GM20000 (cell line): ENCODE results near the gene NSMF.

ENCODE experiments used
- DNase-seq: peaks from one replicate; pipeline ENCODE4 v3.0.0; 2012; ENCODE audit warnings: low spot score
- CTCF ChIP-seq: IDR thresholded peaks from 2 replicates; pipeline ENCODE4 v1.5.1; 2012; ENCODE audit warnings: mild to moderate bottlenecking, control low read depth; ENCODE audit errors: extremely low read depth, missing control alignments

The NSMF gene

GRCh38 chr9:137496601-137497375 is 37.7 kb upstream of the NSMF start:
- no peak for DNase-seq
- TF ChIP-seq CTCF = no peak

- no peak for TF ChIP-seq CTCF
- DNase-seq = no peak
Observed at GRCh38 chr9:137494550-137495351, 35.6 kb upstream of the NSMF start.

- no peak for DNase-seq
- TF ChIP-seq CTCF = no peak
Observed at GRCh38 chr9:137494104-137494544, 35.0 kb upstream of the NSMF start.

GRCh38 chr9:137493364-137494103 is 34.4 kb upstream of the NSMF start:
- no peak for DNase-seq
- TF ChIP-seq CTCF = no peak

- peak; percentile 72 for DNase-seq
- no peak for TF ChIP-seq CTCF
Observed at GRCh38 chr9:137492464-137493363, 33.6 kb upstream of the NSMF start.

GRCh38 chr9:137491735-137492432 is 32.8 kb upstream of the NSMF start:
- DNase-seq = no peak

More at GRCh38 chr9:137491735-137492432, 32.8 kb upstream of the NSMF start:
- TF ChIP-seq CTCF = no peak
